Measurements from ENCODE around the gene LMO2. TPM values are rescaled to one million over a fixed set of nuclear protein-coding genes. Genes with fewer than 3 reads are reported as not detected.

The LMO2 gene
- total and polyA plus RNA-seq, 2 of the 13 experiments (the other 11 are each of a cell fraction or from before 2014, with no cell fraction given) = not detected

- Histone ChIP-seq H3K4me2 (ENCODE audit: low read depth, low read length) (no peak overlapping the region), H4K20me1 (ENCODE audit: insufficient read depth, low read length) (no peaks in the 10 kb centered on the region), H3K27ac (ENCODE audit: extremely low read length, insufficient read depth, low read length) (no peak overlapping the region), H3K9ac (ENCODE audit: insufficient read depth, low read depth, low read length) (no peak overlapping the region), H3K4me1 (ENCODE audit: insufficient read depth, low read length) (0 out of 2 replicates have a peak, but pooled peaks cover 9% of the 10 kb centered on the region), H3K36me3 (replicated peaks in 1 of 2; ENCODE audit: control insufficient read depth in 1 of 2, insufficient read depth in 2 of 2, low read length in 2 of 2) (no peaks in the 10 kb centered on the region), H3K9me3 (ENCODE audit: low read length) (no peaks in the 10 kb centered on the region), H3K27me3 (ENCODE audit: control insufficient read depth in 1 of 2, insufficient read depth in 2 of 2, low read length in 2 of 2) (peaks cover 9 to 71% of the 10 kb centered on the region in 2 experiments), H3K4me3 (replicated peaks in 1 of 3; ENCODE audit: insufficient read depth in 1 of 3, low read depth in 2 of 3, low read length in 3 of 3) (no peak overlapping the region), H2AFZ (ENCODE audit: low read length) (no peak overlapping the region), H3K79me2 (ENCODE audit: insufficient read depth, low read length) (no peaks in the 10 kb centered on the region)
- DNase-seq (ENCODE audit: low spot score) (no peak), FAIRE-seq (no peak), ATAC-seq (no peak)
- intact Hi-C loops (cut with micrococcal nuclease; ENCODE audit: unreplicated experiment) = no loop called here
- no peak for TF ChIP-seq MIER2 (CRISPR knock-in tag; IDR thresholded peaks at IDR 0.05)
- TF ChIP-seq ZNF639 (CRISPR knock-in tag; conservative IDR thresholded peaks at IDR 0.05) = no peak
- TF ChIP-seq KMT2A (CRISPR knock-in tag; IDR thresholded peaks at IDR 0.05) = no peak
- no peak for TF ChIP-seq DNMT3B (CRISPR knock-in tag; conservative IDR thresholded peaks at IDR 0.05)
- no peak for TF ChIP-seq ZNF512 (CRISPR knock-in tag; IDR thresholded peaks at IDR 0.05)
- no peak for TF ChIP-seq U2AF1 (optimal IDR thresholded peaks at IDR 0.05; ENCODE audit: low read depth, low read length)
- no peak for TF ChIP-seq PRDM15 (CRISPR knock-in tag; IDR thresholded peaks at IDR 0.05)
- TF ChIP-seq CCDC6 (CRISPR knock-in tag; IDR thresholded peaks at IDR 0.05) = no peak
- TF ChIP-seq ZBTB3 (CRISPR knock-in tag; IDR thresholded peaks at IDR 0.05; ENCODE audit: borderline replicate concordance, low read depth) = no peak
- no peak for TF ChIP-seq CCAR2 (optimal IDR thresholded peaks at IDR 0.05; ENCODE audit: low read depth, low read length)
- no peak for TF ChIP-seq NRL (CRISPR knock-in tag; IDR thresholded peaks at IDR 0.05; ENCODE audit: borderline replicate concordance)
- no peak for TF ChIP-seq NFAT5 (CRISPR knock-in tag; IDR thresholded peaks at IDR 0.05)
- POLR2A ChIA-PET = no interaction called here
- no TSS peak for BruUV-seq (replicated peaks)
- CTCF ChIA-PET (ENCODE audit: low intra/inter-chr PET ratio, low total read pairs) = no interaction called here
- in situ Hi-C loops (cut with HindIII; ENCODE audit: extremely low pct_ligation_motif_present, low pct_unique_long_range_greater_than_20kb) = loop anchor here (25.0 kb wide), 1 partner anchor 495 kb away; the partner anchor contains the start of gene ABTB2
- WGBS (ENCODE audit: low lambda C conversion rate) = 0% methylated on average over 1 of the region's 1 CpG
Measured at GRCh38 chr11:33867561-33867960, 24.3 kb downstream of the LMO2 start.
